ENCODE results near the gene SLFN5. TPM values are rescaled to one million over a fixed set of nuclear protein-coding genes. Genes with fewer than 3 reads are reported as not detected.
A peak's percentile ranks its signal among the peaks of the same experiment; 100 is the strongest.
"Not testable (repeated sequence)": the region's sequence is repeated elsewhere in the genome, so short reads cannot be mapped to it uniquely, and the experiment has no call there.

Gene SLFN5
- total RNA-seq: 10 to 100 TPM in 2 of 4 donors, 1 to 10 TPM in 2; 6.8 to 35.5 (median 11.4) TPM

GRCh38 chr17:35242805-35243560, at the start of gene SLFN5:
Gene SLFN5, plus strand, starts transcription at chr17:35243072. Its CDS starts 15,619 bp downstream, at chr17:35258691.
- no peaks in the 10 kb centered on the region for H3K36me3 ChIP-seq
- peak within 1 kb of the TSS; percentile 91 to 96 (median 92) for H3K27ac ChIP-seq
- H3K4me3 ChIP-seq: peak within 1 kb of the TSS; percentile 62 to 88 (median 76)
- no peaks in the 10 kb centered on the region for H3K9me3 ChIP-seq
- H3K27me3 ChIP-seq: no peaks in the 10 kb centered on the region
- peaks cover 0 to 20% (median 3%) of the 10 kb centered on the region in 4 donors for H3K4me1 ChIP-seq
- peak; percentile 94 to 98 (median 98) for DNase-seq
- TF ChIP-seq, protein P1, sequence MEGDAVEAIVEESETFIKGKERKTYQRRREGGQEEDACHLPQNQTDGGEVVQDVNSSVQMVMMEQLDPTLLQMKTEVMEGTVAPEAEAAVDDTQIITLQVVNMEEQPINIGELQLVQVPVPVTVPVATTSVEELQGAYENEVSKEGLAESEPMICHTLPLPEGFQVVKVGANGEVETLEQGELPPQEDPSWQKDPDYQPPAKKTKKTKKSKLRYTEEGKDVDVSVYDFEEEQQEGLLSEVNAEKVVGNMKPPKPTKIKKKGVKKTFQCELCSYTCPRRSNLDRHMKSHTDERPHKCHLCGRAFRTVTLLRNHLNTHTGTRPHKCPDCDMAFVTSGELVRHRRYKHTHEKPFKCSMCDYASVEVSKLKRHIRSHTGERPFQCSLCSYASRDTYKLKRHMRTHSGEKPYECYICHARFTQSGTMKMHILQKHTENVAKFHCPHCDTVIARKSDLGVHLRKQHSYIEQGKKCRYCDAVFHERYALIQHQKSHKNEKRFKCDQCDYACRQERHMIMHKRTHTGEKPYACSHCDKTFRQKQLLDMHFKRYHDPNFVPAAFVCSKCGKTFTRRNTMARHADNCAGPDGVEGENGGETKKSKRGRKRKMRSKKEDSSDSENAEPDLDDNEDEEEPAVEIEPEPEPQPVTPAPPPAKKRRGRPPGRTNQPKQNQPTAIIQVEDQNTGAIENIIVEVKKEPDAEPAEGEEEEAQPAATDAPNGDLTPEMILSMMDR (IDR thresholded peaks at IDR 0.05): no peak
- TF ChIP-seq POLR2A (IDR thresholded peaks at IDR 0.05): peak; percentile 86 to 96

DNA sequence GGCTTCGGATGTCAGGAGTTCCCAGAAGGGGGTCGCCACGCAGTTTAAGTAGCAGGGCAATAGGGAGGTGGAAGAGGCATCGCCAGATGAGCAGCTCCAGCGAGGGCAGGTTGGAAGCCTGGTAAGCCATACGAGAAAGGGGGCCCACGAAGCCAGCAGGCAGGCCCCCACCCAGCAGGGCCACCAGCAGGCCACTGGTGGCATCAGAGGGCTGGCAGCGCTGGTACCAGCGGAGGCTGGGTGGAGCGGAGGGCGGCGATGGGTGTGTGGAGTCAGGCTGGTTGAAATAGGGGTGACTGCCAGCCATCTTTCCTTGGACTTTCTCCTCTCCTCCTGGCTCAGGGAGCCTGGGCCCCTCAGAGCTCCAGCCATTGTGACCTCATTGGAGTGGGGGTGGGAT, 48.9 kb upstream of the SLFN5 start, which contains the start of gene SLC35G3:
SLC35G3 (minus strand) TSS at position 393 of the 400 bp plus-strand sequence; CDS start at position 307, 86 bp downstream.
- not testable (repeated sequence) for H3K4me3 ChIP-seq, H3K4me1 ChIP-seq, H3K9me3 ChIP-seq, DNase-seq, H3K36me3 ChIP-seq, H3K27me3 ChIP-seq, H3K27ac ChIP-seq

DNA sequence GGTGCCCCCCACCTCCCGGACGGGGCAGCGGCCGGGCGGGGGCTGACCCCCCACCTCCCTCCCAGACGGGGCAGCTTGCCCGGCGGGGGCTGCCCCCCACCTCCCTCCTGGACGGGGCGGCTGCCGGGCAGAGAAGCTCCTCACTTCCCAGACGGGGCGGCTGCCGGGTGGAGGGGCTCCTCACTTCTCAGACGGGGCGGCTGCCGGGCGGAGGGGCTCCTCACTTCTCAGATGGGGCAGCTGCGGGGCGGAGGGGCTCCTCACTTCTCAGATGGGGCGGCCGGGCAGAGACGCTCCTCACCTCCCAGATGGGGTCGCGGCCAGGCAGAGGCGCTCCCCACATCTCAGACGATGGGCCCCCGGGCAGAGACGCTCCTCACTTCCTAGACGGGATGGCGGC, 47.8 kb upstream of the SLFN5 start:
- not testable (repeated sequence) for DNase-seq, H3K4me3 ChIP-seq, H3K36me3 ChIP-seq, H3K4me1 ChIP-seq, H3K27me3 ChIP-seq, H3K9me3 ChIP-seq, H3K27ac ChIP-seq

DNA sequence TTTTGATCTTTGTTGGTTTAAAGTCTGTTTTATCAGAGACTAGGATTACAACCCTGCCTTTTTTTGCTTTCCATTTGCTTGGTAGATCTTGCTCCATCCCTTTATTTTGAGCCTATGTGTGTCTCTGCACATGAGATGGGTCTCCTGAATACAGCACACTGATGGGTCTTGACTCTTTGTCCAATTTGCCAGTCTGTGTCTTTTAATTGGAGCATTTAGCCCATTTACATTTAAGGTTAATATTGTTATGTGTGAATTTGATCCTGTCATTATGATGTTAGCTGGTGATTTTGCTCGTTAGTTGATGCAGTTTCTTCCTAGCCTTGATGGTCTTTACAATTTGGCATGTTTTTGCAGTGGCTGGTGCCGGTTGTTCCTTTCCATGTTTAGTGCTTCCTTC, 40.3 kb upstream of the SLFN5 start:
- not testable (repeated sequence) for DNase-seq, H3K4me1 ChIP-seq, H3K9me3 ChIP-seq, H3K27ac ChIP-seq, H3K27me3 ChIP-seq, H3K36me3 ChIP-seq, H3K4me3 ChIP-seq

DNA sequence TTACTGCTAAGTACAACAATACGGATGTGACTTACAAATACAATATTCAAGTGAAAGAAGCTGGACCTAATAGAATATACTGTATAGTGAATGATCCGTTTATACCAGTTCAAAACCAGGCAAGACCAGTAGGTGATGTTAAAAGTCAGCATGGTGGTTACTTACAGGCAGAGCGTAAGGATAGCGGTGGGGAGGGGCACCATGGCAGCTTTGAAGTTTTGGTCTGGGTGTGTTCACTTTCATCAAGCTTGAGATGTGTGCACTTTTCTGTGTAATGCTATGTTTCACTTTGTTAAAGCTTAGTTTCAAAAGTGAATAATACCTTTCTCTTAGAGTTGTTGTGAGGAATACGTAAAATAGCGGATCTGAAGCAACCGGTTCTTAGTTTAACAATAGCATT, 32.1 kb upstream of the SLFN5 start:
- no peaks in the 10 kb centered on the region for H3K4me1 ChIP-seq

GRCh38 chr17:35212668-35213067, 30.2 kb upstream of the SLFN5 start:
- H3K36me3 ChIP-seq: no peaks in the 10 kb centered on the region
- TF ChIP-seq, protein P1 (IDR thresholded peaks at IDR 0.05): no peak
- H3K4me3 ChIP-seq: no peak overlapping the region
- H3K27ac ChIP-seq: peak overlapping the region in 3 of 4 donors; percentile 23 to 52 (median 51)
- H3K9me3 ChIP-seq: no peaks in the 10 kb centered on the region
- no peak for DNase-seq
- H3K27me3 ChIP-seq: no peaks in the 10 kb centered on the region
- no peaks in the 10 kb centered on the region for H3K4me1 ChIP-seq

More for the DNA sequence above, 32.1 kb upstream of the SLFN5 start:
- Histone ChIP-seq H3K4me3 (no peak overlapping the region), H3K9me3 (no peaks in the 10 kb centered on the region), H3K36me3 (no peaks in the 10 kb centered on the region), H3K27ac (no peak overlapping the region), H3K27me3 (no peaks in the 10 kb centered on the region)
- TF ChIP-seq POLR2A (IDR thresholded peaks at IDR 0.05): no peak
- TF ChIP-seq, protein P1 (IDR thresholded peaks at IDR 0.05): no peak
- DNase-seq: no peak

- Histone ChIP-seq H3K27ac (peak overlapping the region; percentile 23 to 57 (median 52)), H3K9me3 (no peaks in the 10 kb centered on the region), H3K4me1 (no peaks in the 10 kb centered on the region), H3K4me3 (no peak overlapping the region), H3K36me3 (no peaks in the 10 kb centered on the region), H3K27me3 (no peaks in the 10 kb centered on the region)
- DNase-seq: no peak
- no peak for TF ChIP-seq POLR2A (IDR thresholded peaks at IDR 0.05)
- TF ChIP-seq, protein P1 (IDR thresholded peaks at IDR 0.05): no peak
These were observed 29.4 kb upstream of the SLFN5 start for GRCh38 chr17:35213412-35213940.
